GM13976 (cell line): ENCODE data around the gene NCAM2.

ENCODE experiments used
- DNase-seq: peaks from one replicate; pipeline ENCODE4 v3.0.0; 2012; ENCODE audit warnings: low spot score
- in situ Hi-C: fragments of 300-500 bp; cut with MboI; formaldehyde crosslinking; loops from one replicate; pipeline ENCODE4 v1.12.0; 2022; ENCODE audit warnings: low sequenced_read_pairs, mixed read lengths, inconsistent platforms; ENCODE audit not compliant: unreplicated experiment
- TF ChIP-seq, protein P1 (sequence below): IDR thresholded peaks from 2 replicates; pipeline ENCODE4 v1.5.1; 2012; ENCODE audit warnings: borderline replicate concordance, mild to moderate bottlenecking; ENCODE audit not compliant: insufficient read depth; ENCODE audit errors: extremely low read depth, missing control alignments, control extremely low read depth

NCAM2 gene

DNA sequence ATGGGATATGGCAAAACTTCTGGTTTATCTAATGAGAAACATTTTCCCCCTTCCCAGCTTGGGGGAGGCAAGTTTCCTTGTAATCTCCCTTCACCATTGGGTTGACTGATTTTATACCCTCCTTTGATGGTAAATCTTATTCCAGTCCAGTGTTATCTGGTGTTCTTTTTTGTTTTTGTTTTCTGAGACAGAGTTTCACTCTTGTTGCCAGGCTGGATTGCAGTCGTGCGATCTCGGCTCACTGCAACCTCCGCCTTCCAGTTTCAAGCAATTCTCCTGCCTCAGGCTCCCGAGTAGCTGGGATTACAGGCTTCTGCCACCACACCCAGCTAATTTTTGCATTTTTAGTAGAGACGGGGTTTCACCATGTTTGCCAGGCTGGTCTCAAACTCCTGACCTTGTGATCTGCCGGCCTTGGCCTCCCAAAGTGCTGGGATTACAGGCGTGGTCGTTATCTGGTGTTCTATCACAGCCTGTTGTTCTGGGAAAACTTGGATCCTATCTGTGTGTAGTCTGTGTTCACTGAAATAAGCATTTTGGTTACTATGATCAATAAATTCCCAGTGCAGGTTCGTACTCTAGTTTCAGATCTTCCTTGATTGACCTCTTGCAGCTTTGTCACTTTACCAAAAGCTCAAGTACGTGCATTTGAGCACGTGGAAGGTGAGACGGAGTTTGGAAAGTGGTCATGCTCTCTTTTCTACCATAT lies 281.1 kb downstream of the NCAM2 start:
- in situ Hi-C loops, result no loop called here
- no peak for DNase-seq
- TF ChIP-seq, protein P1, sequence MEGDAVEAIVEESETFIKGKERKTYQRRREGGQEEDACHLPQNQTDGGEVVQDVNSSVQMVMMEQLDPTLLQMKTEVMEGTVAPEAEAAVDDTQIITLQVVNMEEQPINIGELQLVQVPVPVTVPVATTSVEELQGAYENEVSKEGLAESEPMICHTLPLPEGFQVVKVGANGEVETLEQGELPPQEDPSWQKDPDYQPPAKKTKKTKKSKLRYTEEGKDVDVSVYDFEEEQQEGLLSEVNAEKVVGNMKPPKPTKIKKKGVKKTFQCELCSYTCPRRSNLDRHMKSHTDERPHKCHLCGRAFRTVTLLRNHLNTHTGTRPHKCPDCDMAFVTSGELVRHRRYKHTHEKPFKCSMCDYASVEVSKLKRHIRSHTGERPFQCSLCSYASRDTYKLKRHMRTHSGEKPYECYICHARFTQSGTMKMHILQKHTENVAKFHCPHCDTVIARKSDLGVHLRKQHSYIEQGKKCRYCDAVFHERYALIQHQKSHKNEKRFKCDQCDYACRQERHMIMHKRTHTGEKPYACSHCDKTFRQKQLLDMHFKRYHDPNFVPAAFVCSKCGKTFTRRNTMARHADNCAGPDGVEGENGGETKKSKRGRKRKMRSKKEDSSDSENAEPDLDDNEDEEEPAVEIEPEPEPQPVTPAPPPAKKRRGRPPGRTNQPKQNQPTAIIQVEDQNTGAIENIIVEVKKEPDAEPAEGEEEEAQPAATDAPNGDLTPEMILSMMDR, result no peak

DNA sequence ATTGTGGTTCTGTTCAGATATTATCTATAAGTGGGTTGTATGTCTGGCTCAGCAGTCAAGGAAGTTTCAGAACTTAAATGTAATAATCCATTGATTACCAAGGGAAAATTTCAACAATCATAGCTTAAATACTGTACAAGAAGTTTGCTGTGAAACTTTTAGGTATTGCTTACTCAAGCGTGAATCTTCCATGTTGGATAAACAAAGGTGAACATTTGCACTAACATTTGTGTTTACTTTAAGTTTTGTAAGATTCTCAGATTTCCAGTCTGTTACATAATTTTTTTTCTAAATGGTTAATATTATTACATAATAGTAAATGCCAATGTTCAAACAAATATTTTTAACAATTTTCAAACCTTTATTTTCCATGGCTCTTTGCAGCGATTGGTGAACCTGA lies 285.6 kb downstream of the NCAM2 start:
- DNase-seq, result no peak
- TF ChIP-seq, protein P1, result no peak
- in situ Hi-C loops, result no loop called here

DNA sequence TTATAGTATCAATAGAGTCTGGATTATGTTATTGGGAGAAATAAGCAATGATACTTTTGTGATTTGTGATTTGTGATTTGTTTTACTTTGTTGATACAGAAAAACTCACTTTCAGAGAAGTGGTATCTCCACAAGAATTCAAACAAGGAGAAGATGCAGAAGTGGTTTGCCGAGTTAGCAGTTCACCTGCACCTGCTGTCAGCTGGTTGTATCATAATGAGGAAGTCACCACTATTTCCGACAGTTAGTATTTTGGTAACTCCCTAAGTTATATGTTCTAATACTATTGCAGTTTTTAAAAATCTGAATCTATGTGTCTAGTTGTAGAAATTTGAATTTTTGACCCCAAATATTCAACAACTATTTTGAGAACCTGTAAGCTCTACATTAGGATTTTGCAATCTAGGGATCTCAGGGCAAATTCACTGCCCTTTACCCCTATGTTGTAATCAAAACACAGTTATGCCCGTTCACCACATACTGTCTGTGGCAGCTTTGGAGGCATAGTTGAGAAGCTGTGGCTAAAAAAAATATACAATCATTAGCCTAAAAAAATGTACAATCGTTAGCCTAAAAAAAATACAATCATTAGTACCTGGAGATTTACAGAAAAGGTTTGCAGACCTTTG lies 288.1 kb downstream of the NCAM2 start:
- TF ChIP-seq, protein P1, result no peak
- no peak for DNase-seq
- in situ Hi-C loops, result no loop called here

DNA sequence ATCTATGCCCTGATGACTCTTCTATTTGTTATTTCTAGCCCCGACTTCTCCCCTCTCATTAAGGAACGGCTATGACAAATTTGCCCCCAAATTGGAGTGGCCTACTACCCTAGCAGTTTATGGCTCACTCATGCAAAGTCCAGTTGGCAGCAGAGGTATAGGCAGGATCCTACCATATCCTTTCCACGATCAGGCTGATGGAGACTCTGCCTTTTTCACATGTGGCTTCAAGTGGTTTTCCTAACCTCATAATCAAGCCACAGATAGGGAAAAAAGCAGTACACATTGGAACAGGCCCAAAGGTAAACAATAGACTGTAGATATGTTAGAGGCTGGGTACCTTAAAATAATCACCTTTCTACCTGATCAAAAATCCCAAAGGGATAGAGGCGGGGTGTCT lies 292.5 kb downstream of the NCAM2 start:
- TF ChIP-seq, protein P1, result no peak
- in situ Hi-C loops, result no loop called here
- no peak for DNase-seq

DNA sequence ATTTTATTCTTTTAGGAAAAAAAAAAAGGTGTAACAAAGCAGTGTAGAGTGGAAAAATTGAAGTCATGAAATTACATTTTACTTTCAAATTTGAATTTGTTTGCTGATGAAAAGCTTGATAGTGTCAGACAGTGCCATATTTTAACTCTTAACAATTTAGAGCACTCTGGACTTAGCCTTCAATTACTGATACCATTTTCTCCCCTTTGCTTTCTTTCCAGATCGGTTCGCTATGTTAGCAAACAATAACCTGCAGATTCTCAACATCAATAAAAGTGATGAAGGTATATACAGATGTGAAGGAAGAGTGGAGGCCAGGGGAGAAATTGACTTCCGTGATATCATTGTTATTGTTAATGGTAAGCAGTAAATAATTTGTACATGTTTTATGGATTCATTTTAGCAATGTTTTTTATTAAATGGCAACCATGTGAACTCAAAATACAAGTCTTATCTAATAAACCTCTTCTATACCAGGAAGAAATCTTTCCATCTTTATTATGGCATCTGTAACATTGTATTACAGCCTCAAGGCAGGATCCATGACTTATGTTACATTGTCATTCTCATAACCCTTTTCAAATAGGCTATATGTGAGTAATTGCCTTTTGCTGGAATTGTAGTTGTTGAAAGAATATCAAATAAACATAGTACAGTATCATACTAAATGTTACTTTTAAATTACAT lies 293.8 kb downstream of the NCAM2 start:
- TF ChIP-seq, protein P1, result no peak
- DNase-seq, result no peak
- in situ Hi-C loops, result no loop called here

DNA sequence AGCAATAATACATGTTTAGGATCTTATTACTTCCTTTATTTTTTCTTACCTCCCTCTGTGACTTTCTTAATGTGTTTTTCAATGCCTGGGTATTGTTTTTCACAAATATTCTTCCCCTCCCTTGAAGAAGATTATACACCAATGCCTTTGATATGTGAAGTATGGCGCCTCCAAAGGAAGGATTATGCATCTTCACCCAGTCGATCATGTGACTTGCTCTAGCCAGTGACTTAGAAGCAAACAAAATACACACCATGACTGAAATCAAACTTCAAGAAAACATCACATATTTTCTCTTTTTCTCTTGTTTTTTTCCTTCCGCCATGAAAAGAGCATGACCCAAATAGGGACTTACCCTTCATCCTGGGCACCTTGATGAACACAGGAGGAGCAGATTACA lies 297.1 kb downstream of the NCAM2 start:
- TF ChIP-seq, protein P1, result no peak
- in situ Hi-C loops, result no loop called here
- no peak for DNase-seq
